GM21825 (cell line): Measurements from ENCODE around the gene MRPL21.

Experiments used
- ATAC-seq: cut with Tn5 transposase; IDR thresholded peaks from one replicate; pipeline ENCODE4 v1.9.1; 2021; ENCODE audit warnings: mild to moderate bottlenecking, moderate library complexity; ENCODE audit not compliant: unreplicated experiment

MRPL21 gene

DNA sequence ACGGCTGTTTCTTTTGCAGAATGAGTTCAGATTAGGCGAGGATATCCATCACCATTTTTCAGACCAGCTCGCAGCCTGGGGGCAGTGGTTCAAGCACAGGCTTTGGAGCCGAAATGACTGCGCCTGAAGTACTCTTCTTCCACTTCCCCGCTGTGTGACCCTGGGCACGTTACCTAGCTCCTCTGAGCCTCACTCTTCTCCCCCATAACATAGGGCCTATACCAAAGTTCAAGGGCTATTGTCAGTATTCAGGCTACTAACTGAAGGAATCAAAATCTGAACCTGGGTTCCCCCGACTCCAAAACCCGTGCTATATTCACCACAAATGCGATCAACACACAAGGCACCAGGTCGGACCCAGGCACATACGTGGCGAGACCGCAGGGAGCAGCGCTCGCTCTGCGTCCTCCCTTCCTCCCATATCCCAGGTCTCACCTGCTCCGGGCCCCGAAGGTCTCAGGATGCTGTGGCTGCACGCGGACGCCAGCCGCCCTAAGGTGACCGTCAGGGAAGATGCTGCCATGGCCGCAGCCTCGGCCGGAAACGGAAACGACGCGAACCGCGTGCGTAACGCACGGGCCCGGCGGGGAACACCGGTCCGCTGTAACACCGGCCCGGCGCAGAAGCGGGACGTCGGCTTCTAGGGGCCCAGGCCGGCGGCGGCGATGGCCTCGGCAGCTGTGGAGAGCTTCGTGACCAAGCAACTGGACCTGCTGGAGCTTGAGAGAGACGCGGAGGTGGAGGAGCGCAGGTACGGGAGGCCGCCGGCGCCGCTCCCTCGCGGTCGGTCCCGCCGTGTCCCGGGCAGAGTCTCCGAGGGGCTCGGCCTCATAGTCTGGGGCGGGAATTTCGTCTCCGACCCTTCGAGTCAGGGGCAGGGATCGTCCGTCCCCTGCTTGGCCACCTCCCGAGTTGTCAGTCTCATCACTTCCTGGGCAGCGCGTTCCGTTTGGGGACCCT is at the start of gene MRPL21, which contains the start of gene IGHMBP2:
Gene MRPL21 (minus strand): TSS at position 545 of the 960 bp plus-strand sequence. CDS start 22 bp downstream, at position 523.
Gene IGHMBP2 (plus strand): TSS at position 604 of the 960 bp plus-strand sequence. CDS start 62 bp downstream, at position 666.
- ATAC-seq, result peak; percentile 81

DNA sequence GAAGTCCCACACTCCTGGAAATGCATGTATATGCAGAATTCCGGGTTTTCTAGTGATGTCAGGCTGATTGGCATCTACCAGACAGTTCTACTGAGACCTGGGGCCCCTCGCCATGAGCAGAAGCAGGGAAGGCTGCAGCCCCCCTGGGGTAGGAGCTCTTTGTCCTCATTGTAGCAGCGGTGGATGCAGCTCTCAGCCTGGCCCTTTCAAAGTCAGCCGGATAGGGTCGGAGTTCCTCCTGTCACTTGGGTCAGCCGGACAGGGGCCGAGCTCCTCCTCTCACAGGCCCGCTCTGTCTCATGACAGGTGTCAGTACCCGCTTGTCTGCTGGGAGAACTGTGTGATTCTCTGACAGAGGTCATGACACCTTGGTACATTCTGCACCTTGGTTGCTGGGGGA is 47.1 kb upstream of the MRPL21 start:
- no peak for ATAC-seq

GRCh38 chr11:68950270-68950669 is 46.6 kb upstream of the MRPL21 start:
- no peak for ATAC-seq

- ATAC-seq, result no peak
These were observed 45.3 kb upstream of the MRPL21 start for GRCh38 chr11:68948935-68949334.

DNA sequence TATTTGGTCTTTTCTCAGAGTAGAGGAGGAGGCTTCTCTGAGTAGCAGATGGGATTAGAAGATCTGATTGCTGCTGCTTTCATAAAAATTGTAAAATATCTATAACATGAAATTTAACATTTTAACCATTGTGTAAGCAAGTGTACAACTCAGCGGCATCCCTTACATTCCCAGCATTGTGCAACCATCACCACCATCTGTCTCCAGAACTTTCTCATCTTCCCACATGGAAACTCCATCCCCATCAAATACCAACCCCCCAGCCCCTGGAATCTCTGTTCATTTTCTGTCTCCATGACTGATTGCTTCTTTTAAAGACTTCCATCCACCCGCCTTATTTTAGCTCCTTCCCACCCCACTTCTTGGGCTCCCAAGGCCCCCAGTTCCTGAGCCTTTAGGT is 44.9 kb upstream of the MRPL21 start:
- no peak for ATAC-seq

DNA sequence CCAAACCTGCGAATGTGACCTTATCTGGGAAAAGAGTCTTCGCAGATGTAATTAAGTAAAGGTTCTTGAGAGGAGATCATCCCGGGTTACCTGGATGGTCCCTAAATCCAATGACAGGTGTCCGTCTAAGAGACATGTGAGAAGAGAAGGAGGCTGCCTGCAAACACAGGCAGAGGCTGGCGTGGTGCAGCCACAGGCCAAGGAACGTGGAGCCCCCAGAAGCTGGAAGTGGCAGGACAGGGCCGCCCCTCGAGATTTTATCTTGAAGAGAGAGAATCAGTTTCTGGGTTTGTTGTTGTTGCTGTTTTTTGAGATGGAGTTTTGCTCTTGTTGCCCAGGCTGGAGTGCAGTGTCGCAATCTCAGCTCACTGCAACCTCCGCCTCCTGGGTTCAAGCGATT is 43.5 kb upstream of the MRPL21 start:
- no peak for ATAC-seq

- ATAC-seq, result no peak
These were observed 42.9 kb upstream of the MRPL21 start for GRCh38 chr11:68946416-68947090.

- no peak for ATAC-seq
These were observed 39.2 kb upstream of the MRPL21 start for GRCh38 chr11:68942751-68943271.

GRCh38 chr11:68942095-68942620 is 38.5 kb upstream of the MRPL21 start:
- ATAC-seq, result no peak

DNA sequence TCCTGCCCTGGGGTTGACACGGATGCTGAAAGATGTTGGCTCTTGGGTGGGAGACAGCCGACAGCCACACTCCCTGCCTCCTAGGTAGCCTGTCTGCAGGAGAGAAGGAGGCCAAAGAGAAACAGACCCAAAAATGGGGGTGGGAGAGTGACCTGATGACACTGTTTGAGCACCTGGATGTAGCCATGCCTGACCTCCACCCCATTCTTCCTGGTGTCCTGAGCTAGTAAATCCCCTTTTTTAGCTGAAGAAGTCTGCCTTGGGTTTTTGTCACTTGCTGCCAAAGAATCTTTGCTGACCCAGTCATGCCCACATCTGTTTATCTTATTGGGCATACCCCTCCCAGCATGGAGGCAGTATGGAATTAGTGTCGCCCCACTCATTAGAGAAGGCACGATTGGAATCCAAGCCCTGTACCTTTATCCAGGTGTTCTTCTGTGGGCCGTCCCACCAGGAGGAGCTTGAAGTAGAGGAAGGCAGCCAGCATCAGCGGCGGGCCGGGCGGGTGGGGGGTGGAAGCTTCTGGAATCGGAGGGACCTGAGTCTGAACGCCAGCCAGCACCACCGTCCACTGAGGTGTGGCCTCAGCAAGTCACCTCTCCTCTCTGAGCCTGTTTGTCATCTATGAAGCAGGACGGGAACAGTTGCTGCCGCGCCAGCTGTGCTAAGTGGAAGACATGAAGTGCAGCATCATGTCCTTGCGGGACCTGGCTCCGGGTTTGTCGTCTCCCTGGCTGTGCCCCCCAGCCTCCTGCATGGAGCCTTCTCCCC is 37.9 kb upstream of the MRPL21 start:
- ATAC-seq, result no peak

GRCh38 chr11:68940651-68941323 is 37.2 kb upstream of the MRPL21 start:
- no peak for ATAC-seq

DNA sequence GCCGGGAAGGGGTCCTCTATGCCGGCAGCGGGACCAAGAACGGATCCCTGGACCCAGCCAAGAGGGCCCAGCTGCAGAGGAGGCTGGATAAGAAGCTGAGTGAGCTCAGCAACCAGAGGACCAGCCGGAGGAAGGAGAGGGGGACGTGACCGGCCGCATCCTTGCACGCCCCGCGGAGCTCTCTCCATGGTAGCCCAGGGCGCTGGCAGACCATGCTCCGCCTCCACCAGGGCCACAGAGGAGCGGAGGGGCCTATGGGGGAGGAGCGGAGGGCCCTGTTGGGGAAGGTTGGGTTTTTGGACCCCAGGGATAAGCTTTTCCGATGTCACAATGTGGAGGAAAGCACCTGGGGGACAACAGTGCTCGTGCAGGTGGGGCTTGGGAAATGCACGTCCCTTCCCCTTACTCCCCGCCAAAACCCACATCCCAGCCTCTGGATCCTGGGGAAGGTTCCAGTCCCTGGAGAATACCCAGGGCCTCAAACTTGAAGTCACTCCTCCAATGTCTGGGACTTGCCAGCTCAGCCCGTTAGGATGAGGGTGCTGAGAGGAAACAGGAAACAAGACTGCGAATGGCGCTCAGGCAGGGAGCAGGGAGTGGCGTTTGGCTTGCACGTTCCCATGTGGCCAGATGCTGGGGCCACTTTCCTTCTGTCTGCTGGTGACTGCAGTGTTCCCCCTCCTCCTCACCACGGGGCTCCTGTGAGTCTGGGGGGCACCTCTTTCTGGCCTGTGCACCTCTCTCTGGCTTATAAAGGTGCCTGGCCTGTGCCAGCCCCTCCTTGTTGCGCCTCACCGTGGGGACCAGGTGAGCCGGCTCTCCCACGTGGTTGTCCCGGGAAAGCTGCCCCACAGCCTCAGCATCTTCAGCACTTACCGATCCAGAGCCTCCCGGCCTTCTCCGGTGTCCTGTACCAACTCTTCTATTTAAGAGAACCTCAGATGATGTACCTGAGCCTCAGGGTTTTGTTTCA is 36.2 kb upstream of the MRPL21 start:
- ATAC-seq, result no peak

GRCh38 chr11:68938816-68939582 is 35.4 kb upstream of the MRPL21 start:
- ATAC-seq, result no peak

DNA sequence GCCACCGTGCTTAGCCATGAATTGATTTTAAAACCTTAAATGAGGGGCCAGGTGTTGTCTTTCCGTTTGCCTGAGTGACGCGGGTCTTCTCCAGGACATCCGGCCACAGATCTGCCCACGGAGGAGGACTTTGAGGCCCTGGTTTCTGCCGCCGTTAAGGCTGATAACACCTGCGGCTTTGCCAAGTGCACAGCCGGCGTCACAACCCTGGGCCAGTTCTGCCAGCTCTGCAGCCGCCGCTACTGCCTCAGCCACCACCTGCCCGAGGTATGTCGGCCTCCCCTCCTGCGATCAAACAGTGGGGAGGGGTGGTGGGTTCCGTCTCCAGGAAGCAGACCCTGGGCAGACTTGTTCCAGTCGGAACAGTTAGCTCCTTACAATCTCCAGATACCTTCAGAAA is 34.5 kb upstream of the MRPL21 start:
- no peak for ATAC-seq

- ATAC-seq, result no peak
These were observed 33.3 kb upstream of the MRPL21 start for GRCh38 chr11:68936676-68937620.

DNA sequence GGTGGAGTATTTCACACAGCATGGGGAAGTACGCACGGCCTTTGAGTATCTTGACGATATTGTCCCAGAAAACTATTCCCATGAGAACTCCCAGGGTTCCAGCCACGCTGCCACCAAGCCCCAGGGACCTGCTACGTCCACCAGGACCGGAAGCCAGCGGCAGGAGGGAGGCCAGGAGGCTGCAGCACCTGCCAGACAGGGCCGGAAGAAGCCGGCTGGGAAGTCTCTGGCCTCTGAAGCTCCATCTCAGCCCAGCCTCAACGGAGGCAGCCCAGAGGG is 32.7 kb upstream of the MRPL21 start:
- no peak for ATAC-seq
